Neural cell (in vitro differentiated cells): ENCODE data around the gene SH3PXD2B. TPM values are rescaled to one million over a fixed set of nuclear protein-coding genes. Genes with fewer than 3 reads are reported as not detected.

Experiments
- H2AFZ ChIP-seq: fragments of 200-600, 300-800 bp; sonication (generic), shearing (Covaris generic); 2 replicates; pipeline ENCODE4 v1.6.0; 2014; ENCODE audit warnings: low read depth, mild to moderate bottlenecking, antibody characterized with exemption, low read length, moderate library complexity
- H3F3A ChIP-seq: fragments of 200-600 bp; shearing (Covaris generic); 2 replicates; pipeline ENCODE4 v1.6.1; 2016; ENCODE audit warnings: mild to moderate bottlenecking, moderate library complexity, mixed read lengths, antibody characterized with exemption, low read length; ENCODE audit not compliant: insufficient read depth, poor library complexity, severe bottlenecking
- H3K27ac ChIP-seq: fragments of 200-600, 300-800 bp; sonication (generic), shearing (Covaris generic); 2 replicates; pipeline ENCODE4 v1.5.1; 2014; ENCODE audit warnings: mild to moderate bottlenecking, low read length, moderate library complexity
- H3K27me3 ChIP-seq: fragments of 300-800, 200-600 bp; sonication (generic), shearing (Covaris generic); 2 replicates; pipeline ENCODE4 v1.6.0; 2014; ENCODE audit warnings: mild to moderate bottlenecking, low read depth, low read length, moderate library complexity; ENCODE audit not compliant: insufficient read depth
- H3K36me3 ChIP-seq: fragments of 300-800, 200-600 bp; sonication (generic), shearing (Covaris generic); 2 replicates; pipeline ENCODE4 v1.5.1; 2014; ENCODE audit warnings: mild to moderate bottlenecking, antibody characterized with exemption, low read length, moderate library complexity; ENCODE audit not compliant: insufficient read depth
- H3K4me2 ChIP-seq: fragments of 300-800, 200-600 bp; sonication (generic), shearing (Covaris generic); 2 replicates; pipeline ENCODE4 v1.6.0; 2014; ENCODE audit warnings: mild to moderate bottlenecking, low read length
- H3K4me3 ChIP-seq: fragments of 300-800, 200-600 bp; sonication (generic), shearing (Covaris generic); 2 replicates; pipeline ENCODE4 v1.5.1; 2014; ENCODE audit warnings: mild to moderate bottlenecking, low read length, moderate library complexity
- H3K79me2 ChIP-seq: fragments of 200-600 bp; shearing (Covaris generic); replicated peaks from 2 replicates; pipeline ENCODE4 v1.6.0; 2014; ENCODE audit warnings: mild to moderate bottlenecking, low read length, moderate library complexity; ENCODE audit not compliant: insufficient read depth
- H3K9ac ChIP-seq: fragments of 300-800, 200-600 bp; sonication (generic), shearing (Covaris generic); 2 replicates; pipeline ENCODE4 v1.6.1; 2016; ENCODE audit warnings: mild to moderate bottlenecking, low read length, mixed read lengths
- H3K9me2 ChIP-seq: fragments of 200-600 bp; shearing (Covaris generic); 2 replicates; pipeline ENCODE4 v1.6.1; 2016; ENCODE audit warnings: mild to moderate bottlenecking, low read length, mixed read lengths; ENCODE audit not compliant: insufficient read depth
- H3K9me3 ChIP-seq: fragments of 200-600, 300-800 bp; sonication (generic), shearing (Covaris generic); 2 replicates; pipeline ENCODE4 v1.6.1; 2016; ENCODE audit warnings: mild to moderate bottlenecking, mixed run types, low read length, moderate library complexity, mixed read lengths
- H4K20me1 ChIP-seq: fragments of 200-600 bp; shearing (Covaris generic); 2 replicates; pipeline ENCODE4 v1.6.1; 2016; ENCODE audit warnings: mild to moderate bottlenecking, mixed run types; ENCODE audit not compliant: insufficient read depth
- EP300 ChIP-seq: fragments of 450-650 bp; conservative IDR thresholded peaks from 2 replicates; pipeline ENCODE4 v1.6.1; 2014; ENCODE audit warnings: antibody characterized with exemption, mild to moderate bottlenecking, moderate library complexity; ENCODE audit not compliant: poor library complexity, severe bottlenecking
- EZH2 ChIP-seq: fragments of 200-600, 300-800 bp; shearing (Covaris generic), sonication (generic); IDR thresholded peaks from 2 replicates; pipeline ENCODE4 v1.6.1; 2014; ENCODE audit warnings: antibody characterized with exemption, low read length, borderline replicate concordance, mild to moderate bottlenecking; ENCODE audit not compliant: insufficient read depth, poor library complexity, severe bottlenecking
- MXI1 ChIP-seq: fragments of 450-650 bp; conservative IDR thresholded peaks from 2 replicates; pipeline ENCODE4 v1.6.1; 2014; ENCODE audit warnings: antibody characterized with exemption, mild to moderate bottlenecking; ENCODE audit not compliant: poor library complexity, severe bottlenecking
- POLR2AphosphoS5 ChIP-seq: IDR thresholded peaks from 2 replicates; pipeline ENCODE4 v1.6.1; 2012
- RAD21 ChIP-seq: fragments of 450-650 bp; conservative IDR thresholded peaks from 2 replicates; pipeline ENCODE4 v1.6.1; 2014; ENCODE audit warnings: antibody characterized with exemption, mild to moderate bottlenecking, moderate library complexity
- SMC3 ChIP-seq: fragments of 450-650 bp; conservative IDR thresholded peaks from 2 replicates; pipeline ENCODE4 v1.6.1; 2014; ENCODE audit warnings: antibody characterized with exemption, mild to moderate bottlenecking, moderate library complexity; ENCODE audit not compliant: poor library complexity
- TAF1 ChIP-seq: IDR thresholded peaks from 2 replicates; pipeline ENCODE4 v1.6.1; 2012; ENCODE audit warnings: low read depth
- polyA plus RNA-seq: library from polyadenylated mRNA; depleted of rRNA; stranded (reverse); fragments of >200 nt; gene quantifications from 2 replicates; pipeline ENCODE4 v1.2.3, GENCODE V29; 2014
- TF ChIP-seq, protein P1 (sequence below): IDR thresholded peaks from 2 replicates; pipeline ENCODE4 v1.6.1; 2012; ENCODE audit warnings: borderline replicate concordance
- TF ChIP-seq, protein P2 (sequence below): fragments of 450-650 bp; IDR thresholded peaks from 2 replicates; pipeline ENCODE4 v1.5.1; 2014; ENCODE audit warnings: antibody characterized with exemption, mild to moderate bottlenecking, moderate library complexity; ENCODE audit not compliant: poor library complexity, severe bottlenecking

Gene SH3PXD2B
- polyA plus RNA-seq, 1 donor from 2014 or later = 11.7 TPM

DNA sequence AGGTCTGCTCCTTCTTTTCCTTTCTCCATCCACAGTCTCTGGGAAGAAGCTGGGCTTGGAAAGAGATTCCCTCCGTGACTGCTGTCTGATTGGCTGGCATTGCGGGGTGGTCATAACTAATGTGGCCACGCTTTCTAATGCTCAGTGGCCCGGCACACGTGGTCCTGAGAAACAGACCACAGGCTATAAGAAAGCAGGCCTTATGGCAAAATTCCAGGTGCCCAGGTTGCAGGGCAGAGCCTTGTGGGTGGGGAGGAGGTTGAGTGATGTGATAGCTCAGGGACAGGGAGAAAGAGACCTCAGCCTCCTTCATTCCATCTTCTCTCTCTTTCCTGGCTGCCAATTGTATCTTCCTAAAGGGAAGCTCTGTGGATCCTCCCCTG is 5.4 kb upstream of the SH3PXD2B start:
- Histone ChIP-seq H3K79me2 (no peaks in the 10 kb centered on the region), H3K27me3 (no peaks in the 10 kb centered on the region), H2AFZ (no peak overlapping the region), H3K36me3 (no peaks in the 10 kb centered on the region), H4K20me1 (no peaks in the 10 kb centered on the region), H3K9me2 (no peaks in the 10 kb centered on the region), H3K9ac (no peak overlapping the region), H3K4me2 (no peak overlapping the region), H3F3A (no peaks in the 10 kb centered on the region), H3K4me3 (no peak overlapping the region), H3K9me3 (no peaks in the 10 kb centered on the region), H3K27ac (no peak overlapping the region)
- TF ChIP-seq, protein P1, sequence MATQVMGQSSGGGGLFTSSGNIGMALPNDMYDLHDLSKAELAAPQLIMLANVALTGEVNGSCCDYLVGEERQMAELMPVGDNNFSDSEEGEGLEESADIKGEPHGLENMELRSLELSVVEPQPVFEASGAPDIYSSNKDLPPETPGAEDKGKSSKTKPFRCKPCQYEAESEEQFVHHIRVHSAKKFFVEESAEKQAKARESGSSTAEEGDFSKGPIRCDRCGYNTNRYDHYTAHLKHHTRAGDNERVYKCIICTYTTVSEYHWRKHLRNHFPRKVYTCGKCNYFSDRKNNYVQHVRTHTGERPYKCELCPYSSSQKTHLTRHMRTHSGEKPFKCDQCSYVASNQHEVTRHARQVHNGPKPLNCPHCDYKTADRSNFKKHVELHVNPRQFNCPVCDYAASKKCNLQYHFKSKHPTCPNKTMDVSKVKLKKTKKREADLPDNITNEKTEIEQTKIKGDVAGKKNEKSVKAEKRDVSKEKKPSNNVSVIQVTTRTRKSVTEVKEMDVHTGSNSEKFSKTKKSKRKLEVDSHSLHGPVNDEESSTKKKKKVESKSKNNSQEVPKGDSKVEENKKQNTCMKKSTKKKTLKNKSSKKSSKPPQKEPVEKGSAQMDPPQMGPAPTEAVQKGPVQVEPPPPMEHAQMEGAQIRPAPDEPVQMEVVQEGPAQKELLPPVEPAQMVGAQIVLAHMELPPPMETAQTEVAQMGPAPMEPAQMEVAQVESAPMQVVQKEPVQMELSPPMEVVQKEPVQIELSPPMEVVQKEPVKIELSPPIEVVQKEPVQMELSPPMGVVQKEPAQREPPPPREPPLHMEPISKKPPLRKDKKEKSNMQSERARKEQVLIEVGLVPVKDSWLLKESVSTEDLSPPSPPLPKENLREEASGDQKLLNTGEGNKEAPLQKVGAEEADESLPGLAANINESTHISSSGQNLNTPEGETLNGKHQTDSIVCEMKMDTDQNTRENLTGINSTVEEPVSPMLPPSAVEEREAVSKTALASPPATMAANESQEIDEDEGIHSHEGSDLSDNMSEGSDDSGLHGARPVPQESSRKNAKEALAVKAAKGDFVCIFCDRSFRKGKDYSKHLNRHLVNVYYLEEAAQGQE = no peak
- TF ChIP-seq, protein P2, sequence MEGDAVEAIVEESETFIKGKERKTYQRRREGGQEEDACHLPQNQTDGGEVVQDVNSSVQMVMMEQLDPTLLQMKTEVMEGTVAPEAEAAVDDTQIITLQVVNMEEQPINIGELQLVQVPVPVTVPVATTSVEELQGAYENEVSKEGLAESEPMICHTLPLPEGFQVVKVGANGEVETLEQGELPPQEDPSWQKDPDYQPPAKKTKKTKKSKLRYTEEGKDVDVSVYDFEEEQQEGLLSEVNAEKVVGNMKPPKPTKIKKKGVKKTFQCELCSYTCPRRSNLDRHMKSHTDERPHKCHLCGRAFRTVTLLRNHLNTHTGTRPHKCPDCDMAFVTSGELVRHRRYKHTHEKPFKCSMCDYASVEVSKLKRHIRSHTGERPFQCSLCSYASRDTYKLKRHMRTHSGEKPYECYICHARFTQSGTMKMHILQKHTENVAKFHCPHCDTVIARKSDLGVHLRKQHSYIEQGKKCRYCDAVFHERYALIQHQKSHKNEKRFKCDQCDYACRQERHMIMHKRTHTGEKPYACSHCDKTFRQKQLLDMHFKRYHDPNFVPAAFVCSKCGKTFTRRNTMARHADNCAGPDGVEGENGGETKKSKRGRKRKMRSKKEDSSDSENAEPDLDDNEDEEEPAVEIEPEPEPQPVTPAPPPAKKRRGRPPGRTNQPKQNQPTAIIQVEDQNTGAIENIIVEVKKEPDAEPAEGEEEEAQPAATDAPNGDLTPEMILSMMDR = no peak
- TF ChIP-seq EP300 (no peak), TAF1 (no peak), SMC3 (no peak), MXI1 (no peak), POLR2AphosphoS5 (no peak), EZH2 (no peak), RAD21 (no peak)

DNA sequence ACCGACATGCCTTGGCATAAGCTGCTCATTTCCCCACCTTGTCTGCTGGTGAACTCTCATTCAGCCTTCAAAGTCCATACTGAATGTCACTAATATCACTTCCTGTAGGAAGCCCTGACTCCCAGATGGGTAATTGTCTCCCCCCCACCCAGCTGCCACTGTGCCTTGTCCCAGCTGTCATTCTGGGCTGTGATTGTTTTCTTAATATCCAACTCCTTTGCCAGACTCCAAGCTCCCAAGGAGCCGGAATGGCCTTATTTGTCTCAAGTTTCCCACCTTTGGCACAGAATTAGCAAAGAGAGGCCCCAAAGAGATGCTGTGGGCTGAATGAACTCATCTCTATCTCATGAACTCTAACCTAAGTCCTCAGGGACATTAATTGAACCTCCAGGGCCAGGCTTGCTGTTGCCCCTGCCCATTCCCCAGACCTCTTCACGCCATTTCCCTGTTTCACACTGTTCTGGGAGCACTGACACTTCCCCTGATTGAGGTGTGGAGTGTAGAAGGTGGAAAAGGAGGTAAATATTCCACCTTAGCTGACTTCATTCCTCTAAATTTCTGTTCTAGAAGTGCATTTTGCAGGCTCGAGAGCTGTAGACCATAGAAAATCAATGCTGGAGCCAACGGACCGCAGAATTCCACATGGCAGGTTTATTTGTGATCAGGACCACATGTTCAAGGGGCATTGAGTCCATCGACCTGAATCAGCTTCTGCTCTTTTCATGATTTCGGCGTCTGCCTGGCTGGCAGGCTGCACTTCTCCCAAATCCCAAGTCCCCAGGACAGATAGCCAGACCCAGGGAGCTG is 4.9 kb upstream of the SH3PXD2B start:
- Histone ChIP-seq H4K20me1 (no peaks in the 10 kb centered on the region), H3K9me3 (no peaks in the 10 kb centered on the region), H3K27me3 (no peaks in the 10 kb centered on the region), H3K4me2 (no peak overlapping the region), H3K36me3 (no peaks in the 10 kb centered on the region), H2AFZ (no peak overlapping the region), H3F3A (no peaks in the 10 kb centered on the region), H3K27ac (no peak overlapping the region), H3K9me2 (no peaks in the 10 kb centered on the region), H3K4me3 (no peak overlapping the region), H3K9ac (no peak overlapping the region), H3K79me2 (no peaks in the 10 kb centered on the region)
- TF ChIP-seq POLR2AphosphoS5 (no peak), RAD21 (no peak), MXI1 (no peak), SMC3 (no peak)
- TF ChIP-seq, protein P2 = no peak
